Measurements from ENCODE around the gene SYT15. TPM values are rescaled to one million over a fixed set of nuclear protein-coding genes. Genes with fewer than 3 reads are reported as not detected.
"Not testable (repeated sequence)": the region's sequence is repeated elsewhere in the genome, so short reads cannot be mapped to it uniquely, and the experiment has no call there.

SYT15 gene
- total RNA-seq, 1 experiment from 2014 or later: 0.59 TPM

DNA sequence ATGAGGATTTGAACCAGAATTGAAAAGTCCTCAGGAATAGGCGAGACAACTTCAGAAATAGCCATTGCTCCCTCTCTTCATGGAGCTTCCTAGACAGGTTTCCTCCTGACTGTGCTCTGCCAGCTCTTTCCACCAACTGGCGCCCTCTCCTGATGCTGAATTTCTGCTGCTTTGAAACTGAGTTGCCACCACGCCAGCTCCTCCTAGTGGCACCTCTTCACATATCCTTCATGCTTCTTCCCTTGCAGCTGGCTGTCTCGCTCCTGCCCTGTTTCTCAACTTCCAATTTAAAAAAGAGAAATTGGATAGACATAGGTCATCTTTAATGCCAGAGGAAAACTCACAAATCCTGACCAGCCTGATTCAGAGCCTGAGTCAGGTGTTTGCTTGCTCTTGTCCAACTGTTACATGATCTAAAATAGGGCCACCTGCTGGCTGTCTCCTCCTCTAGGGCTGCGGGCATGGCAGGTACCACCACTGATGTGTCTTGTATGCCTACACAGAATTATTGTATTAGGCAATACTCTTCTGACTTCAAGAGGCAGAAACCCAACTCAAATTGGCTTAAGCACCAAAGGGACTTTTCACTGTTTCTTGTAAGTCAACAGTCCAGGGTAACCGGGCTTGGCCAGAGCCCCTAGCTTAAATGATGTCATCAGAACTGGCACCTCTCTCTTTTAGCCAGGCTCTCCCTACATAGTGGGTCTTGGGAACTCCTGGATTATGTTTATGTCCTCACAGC is 13.2 kb upstream of the SYT15 start:
- not testable (repeated sequence) for H3K14ac ChIP-seq (ENCODE audit: insufficient read depth, low read length); H4K8ac ChIP-seq (replicated peaks; ENCODE audit: insufficient read length, low read depth, low read length); H3K18ac ChIP-seq (ENCODE audit: insufficient read length, low read depth, low read length); H3K27ac Mint-ChIP-seq; H3K27ac ChIP-seq (ENCODE audit: insufficient read length, low read depth, low read length); H4K5ac ChIP-seq (ENCODE audit: insufficient read length, low read depth, low read length); H3K27me3 ChIP-seq (ENCODE audit: insufficient read depth, low read length); H3K56ac ChIP-seq (ENCODE audit: insufficient read length, low read depth, low read length); H2AK5ac ChIP-seq (ENCODE audit: insufficient read length, low read length); H3K4me1 Mint-ChIP-seq; H2BK120ac ChIP-seq (ENCODE audit: low read depth, low read length, poor library complexity, severe bottlenecking); H3K4me1 ChIP-seq (ENCODE audit: insufficient read depth, low read length); H3K23ac ChIP-seq (ENCODE audit: insufficient read length, low read depth, low read length); H3K4me2 ChIP-seq (ENCODE audit: insufficient read depth, insufficient read length, low read length); H2BK20ac ChIP-seq (ENCODE audit: low read depth, low read length, poor library complexity, severe bottlenecking); H3K9me3 Mint-ChIP-seq; H4K20me1 ChIP-seq (ENCODE audit: control insufficient read depth, insufficient read depth, insufficient read length); H3K27me3 Mint-ChIP-seq (ENCODE audit: low read depth); H3K79me1 ChIP-seq (ENCODE audit: insufficient read depth, low read depth, low read length, poor library complexity, severe bottlenecking); H3K23me2 ChIP-seq (ENCODE audit: insufficient read length, low read depth, low read length, poor library complexity, severe bottlenecking); H3T11ph ChIP-seq (ENCODE audit: low read length); H2BK15ac ChIP-seq (ENCODE audit: low read depth, low read length); H2BK12ac ChIP-seq (ENCODE audit: insufficient read length, low read depth, low read length); H2BK5ac ChIP-seq (ENCODE audit: insufficient read length, low read length); H3K36me3 Mint-ChIP-seq (ENCODE audit: insufficient read depth in 1 of 3, low read depth in 3 of 3); H3K4ac ChIP-seq (ENCODE audit: low read depth, low read length); H3K9ac ChIP-seq (ENCODE audit: extremely low read depth, insufficient read length, low read length); H3K4me3 Mint-ChIP-seq; H4K91ac ChIP-seq (ENCODE audit: insufficient read length, low read depth, low read length); H2AFZ ChIP-seq (ENCODE audit: low read length); H3K79me2 ChIP-seq (ENCODE audit: insufficient read depth, low read length); H3K9me3 ChIP-seq (ENCODE audit: control insufficient read depth, low read depth, low read length)
- peak; percentile 76 for DNase-seq
- TF ChIP-seq CTCF (conservative IDR thresholded peaks at IDR 0.05): peak; percentile 76
- no CpG with 5 or more reads among the region's 6 CpGs for WGBS (ENCODE audit: extremely low coverage, insufficient read length, low lambda C conversion rate)

- not testable (repeated sequence) for H4K20me1 ChIP-seq (ENCODE audit: control insufficient read depth, insufficient read depth, insufficient read length); H2AK5ac ChIP-seq (ENCODE audit: insufficient read length, low read length); H2BK5ac ChIP-seq (ENCODE audit: insufficient read length, low read length); H3K4me2 ChIP-seq (ENCODE audit: insufficient read depth, insufficient read length, low read length); H3K4me3 Mint-ChIP-seq; H3K9me3 ChIP-seq (ENCODE audit: control insufficient read depth, low read depth, low read length); H2BK120ac ChIP-seq (ENCODE audit: low read depth, low read length, poor library complexity, severe bottlenecking); H3K9ac ChIP-seq (ENCODE audit: extremely low read depth, insufficient read length, low read length); H3K23me2 ChIP-seq (ENCODE audit: insufficient read length, low read depth, low read length, poor library complexity, severe bottlenecking); H3T11ph ChIP-seq (ENCODE audit: low read length); H2BK12ac ChIP-seq (ENCODE audit: insufficient read length, low read depth, low read length); H3K9me3 Mint-ChIP-seq; DNase-seq; H3K27ac ChIP-seq (ENCODE audit: insufficient read length, low read depth, low read length); H2BK15ac ChIP-seq (ENCODE audit: low read depth, low read length); H3K4me1 ChIP-seq (ENCODE audit: insufficient read depth, low read length); H4K5ac ChIP-seq (ENCODE audit: insufficient read length, low read depth, low read length); H3K56ac ChIP-seq (ENCODE audit: insufficient read length, low read depth, low read length); H3K79me2 ChIP-seq (ENCODE audit: insufficient read depth, low read length); H3K27me3 ChIP-seq (ENCODE audit: insufficient read depth, low read length); H3K23ac ChIP-seq (ENCODE audit: insufficient read length, low read depth, low read length); H3K27me3 Mint-ChIP-seq (ENCODE audit: low read depth); H3K36me3 Mint-ChIP-seq (ENCODE audit: insufficient read depth in 1 of 3, low read depth in 3 of 3); H4K8ac ChIP-seq (replicated peaks; ENCODE audit: insufficient read length, low read depth, low read length); H3K18ac ChIP-seq (ENCODE audit: insufficient read length, low read depth, low read length); H3K14ac ChIP-seq (ENCODE audit: insufficient read depth, low read length); H3K27ac Mint-ChIP-seq; H2AFZ ChIP-seq (ENCODE audit: low read length); H4K91ac ChIP-seq (ENCODE audit: insufficient read length, low read depth, low read length); H3K4me1 Mint-ChIP-seq; H3K4ac ChIP-seq (ENCODE audit: low read depth, low read length); H3K79me1 ChIP-seq (ENCODE audit: insufficient read depth, low read depth, low read length, poor library complexity, severe bottlenecking); H2BK20ac ChIP-seq (ENCODE audit: low read depth, low read length, poor library complexity, severe bottlenecking)
- WGBS (ENCODE audit: extremely low coverage, insufficient read length, low lambda C conversion rate): no CpG with 5 or more reads among the region's 9 CpGs
These were observed 11.8 kb upstream of the SYT15 start for GRCh38 chr10:46567151-46567550.
